Ovary (tissue), 3 donors: ENCODE data around the gene SLMAP.

Experiments
- CTCF ChIP-seq, 3 donors: fragments of 450-650 bp in 2 of 3; fragments of 200-600 bp in 1 of 3; IDR thresholded peaks; one replicate each; pipeline versions ENCODE4 v1.5.1 to v1.8.0; 2016 to 2022; ENCODE audit warnings: antibody characterized with exemption in 3 of 3, mild to moderate bottlenecking in 1 of 3
- EP300 ChIP-seq: sonication (generic); formaldehyde crosslinking; IDR thresholded peaks from one replicate; pipeline ENCODE4 v1.6.1; 2017; ENCODE audit warnings: antibody characterized with exemption
- donor health status: DM: no; HTN: no; CAD: no.

GRCh38 chr3:57943525-57944495, 187.7 kb downstream of the SLMAP start:
- TF ChIP-seq EP300 (no peak), CTCF (IDR thresholded peaks at IDR 0.05) (no peak)
